ENCODE results near the gene ZFAND6.

DNA sequence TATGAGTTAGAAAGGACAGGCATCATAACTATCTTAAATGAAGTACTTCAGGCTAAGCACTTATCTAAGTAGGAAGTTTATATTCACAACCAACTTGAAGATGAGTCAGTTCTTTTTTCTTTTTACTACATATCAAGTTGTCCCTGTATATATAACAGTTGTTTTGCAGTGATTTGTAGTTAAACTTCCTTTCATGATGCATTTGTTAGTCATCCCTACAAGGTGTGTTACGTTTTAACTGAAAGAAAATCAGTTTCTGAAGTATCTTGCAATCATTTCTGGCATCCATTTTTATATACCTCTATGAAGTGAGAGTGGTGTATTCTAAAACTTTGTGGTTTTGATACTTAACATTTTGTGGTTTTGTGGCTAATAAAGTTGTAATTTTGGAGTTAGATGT is 46.1 kb downstream of the ZFAND6 start:
- TF ChIP-seq GATA2 (IDR thresholded peaks at IDR 0.05; ENCODE audit: low read depth, low read length) (no peak), GATA3 (IDR thresholded peaks at IDR 0.05; ENCODE audit: low read depth, low read length) (no peak)

Measured in SH-SY5Y (cell line).